HG02798 (cell line): ENCODE data around the gene CCDC88C.
"Not testable (repeated sequence)": the region's sequence is repeated elsewhere in the genome, so short reads cannot be mapped to it uniquely, and the experiment has no call there.

Experiments
- ATAC-seq: cut with Tn5 transposase; IDR thresholded peaks from one replicate; pipeline ENCODE4 v1.9.1; 2021; ENCODE audit warnings: mild to moderate bottlenecking; ENCODE audit not compliant: unreplicated experiment, poor library complexity

The CCDC88C gene

GRCh38 chr14:91277546-91278382 lies 139.9 kb downstream of the CCDC88C start:
- no peak for ATAC-seq

GRCh38 chr14:91274796-91275195 lies 142.8 kb downstream of the CCDC88C start:
- ATAC-seq, result no peak

- no peak for ATAC-seq
Measured at GRCh38 chr14:91273885-91274273, 143.7 kb downstream of the CCDC88C start.

- ATAC-seq, result no peak
Measured at GRCh38 chr14:91273273-91273884, 144.2 kb downstream of the CCDC88C start.

- no peak for ATAC-seq
Measured at GRCh38 chr14:91272341-91273272, 145.0 kb downstream of the CCDC88C start.

- no peak for ATAC-seq
Measured at GRCh38 chr14:91271639-91272038, 146.0 kb downstream of the CCDC88C start.

- no peak for ATAC-seq
Measured at GRCh38 chr14:91270619-91271018, 147.0 kb downstream of the CCDC88C start.

- ATAC-seq, result no peak
Measured at GRCh38 chr14:91270188-91270587, 147.4 kb downstream of the CCDC88C start.

- no peak for ATAC-seq
Measured at GRCh38 chr14:91269076-91269991, 148.3 kb downstream of the CCDC88C start.

- no peak for ATAC-seq
Measured at GRCh38 chr14:91267965-91268437, 149.6 kb downstream of the CCDC88C start.

GRCh38 chr14:91266276-91266675 lies 151.3 kb downstream of the CCDC88C start:
- ATAC-seq, result not testable (repeated sequence)

- ATAC-seq, result no peak
Measured at GRCh38 chr14:91265404-91265803, 152.2 kb downstream of the CCDC88C start.

GRCh38 chr14:91264151-91265150 lies 153.2 kb downstream of the CCDC88C start:
- peak; percentile 38 for ATAC-seq

- ATAC-seq, result no peak
Measured at GRCh38 chr14:91263329-91263728, 154.3 kb downstream of the CCDC88C start.

- no peak for ATAC-seq
Measured at GRCh38 chr14:91261986-91262549, 155.6 kb downstream of the CCDC88C start.

GRCh38 chr14:91261115-91261514 lies 156.5 kb downstream of the CCDC88C start:
- ATAC-seq, result no peak

GRCh38 chr14:91258876-91259275 lies 158.7 kb downstream of the CCDC88C start:
- no peak for ATAC-seq

- ATAC-seq, result no peak
Measured at GRCh38 chr14:91258011-91258618, 159.5 kb downstream of the CCDC88C start.
